K562 (cell line): Measurements from ENCODE around the gene C10orf90.

ENCODE experiments used
- FIP1L1 ChIP-seq: fragments of 200-400 bp; formaldehyde crosslinking; IDR thresholded peaks from 2 replicates; pipeline ENCODE4 v1.6.1; 2018; ENCODE audit warnings: mild to moderate bottlenecking, low read depth, low read length; ENCODE audit not compliant: poor library complexity, severe bottlenecking
- FOS ChIP-seq: IDR thresholded peaks from 3 replicates; pipeline ENCODE4 v1.6.1; 2011; ENCODE audit not compliant: insufficient read length; ENCODE audit errors: extremely low read depth
- NFYB ChIP-seq: IDR thresholded peaks from 2 replicates; pipeline ENCODE4 v1.6.1; 2011; ENCODE audit warnings: mild to moderate bottlenecking, moderate library complexity; ENCODE audit not compliant: insufficient read length; ENCODE audit errors: extremely low read depth
- SIN3A ChIP-seq, 2 experiments: fragments of 150-350 bp in 1 of 2; IDR thresholded peaks; 2 replicates each; pipeline ENCODE4 v1.6.1; 2011 to 2016; ENCODE audit warnings: borderline replicate concordance in 2 of 2, low read depth in 2 of 2, low read length in 2 of 2, mild to moderate bottlenecking in 2 of 2, moderate library complexity in 2 of 2; ENCODE audit not compliant: control insufficient read depth in 1 of 2
- STAT5B ChIP-seq: fragments of 250-450 bp; sonication (Bioruptor Pico); IDR thresholded peaks from 2 replicates; pipeline ENCODE4 v1.8.0; 2021; ENCODE audit warnings: mild to moderate bottlenecking, inconsistent platforms
- ZBTB9 ChIP-seq: fragments of 450-650 bp; formaldehyde crosslinking; IDR thresholded peaks from 2 replicates; pipeline ENCODE4 v1.4.0; 2020; ENCODE audit warnings: mild to moderate bottlenecking, moderate library complexity

- no peak for TF ChIP-seq FOS
- no peak for TF ChIP-seq NFYB
- no peak for TF ChIP-seq STAT5B
- TF ChIP-seq SIN3A (IDR thresholded peaks at IDR 0.05; ENCODE audit: borderline replicate concordance in 2 of 2, control insufficient read depth in 1 of 2, low read depth in 2 of 2, low read length in 2 of 2), result no peak
- TF ChIP-seq FIP1L1, result no peak
- no peak for TF ChIP-seq ZBTB9 (CRISPR knock-in tag)
Observed at GRCh38 chr10:126634911-126635310, 35.6 kb downstream of the C10orf90 start.
